COLO668 (cell line): Measurements from ENCODE around the gene YPEL2.
"Not testable (repeated sequence)": the region's sequence is repeated elsewhere in the genome, so short reads cannot be mapped to it uniquely, and the experiment has no call there.

Experiments
- DNase-seq: peaks from one replicate; lab custom pipeline; 2025; ENCODE audit not compliant: unreplicated experiment; lab: John Stamatoyannopoulos, UW

YPEL2 gene

GRCh38 chr17:59331129-59331928 is at the start of gene YPEL2:
YPEL2 (plus strand) TSS chr17:59331655; CDS start chr17:59353410, 21,755 bp downstream.
- DNase-seq: peak; percentile 89

DNA sequence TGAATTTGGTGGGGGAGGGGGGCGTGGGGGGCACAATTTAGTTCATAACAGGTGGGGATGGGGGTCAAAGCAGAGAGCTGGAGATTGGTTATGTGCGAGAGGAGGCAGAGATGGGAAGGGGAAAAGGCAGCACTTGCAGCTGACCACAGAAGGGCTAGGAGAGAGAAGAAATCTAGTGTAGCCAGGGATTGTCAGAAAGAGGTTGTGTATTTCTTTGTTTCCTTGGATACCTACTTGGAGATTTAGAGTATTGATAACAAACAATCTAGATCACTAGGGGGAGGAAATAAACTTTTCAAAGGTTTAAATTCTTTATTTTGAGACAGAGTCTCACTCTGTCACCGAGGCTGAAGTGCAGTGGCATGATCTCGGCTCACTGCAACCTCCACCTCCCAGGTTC is 47.1 kb upstream of the YPEL2 start:
- DNase-seq: no peak

- no peak for DNase-seq
Measured at GRCh38 chr17:59287452-59287851, 44.0 kb upstream of the YPEL2 start.

- DNase-seq: no peak
Measured at GRCh38 chr17:59287891-59288290, 43.6 kb upstream of the YPEL2 start.

- no peak for DNase-seq
Measured at GRCh38 chr17:59289981-59290301, 41.5 kb upstream of the YPEL2 start.

DNA sequence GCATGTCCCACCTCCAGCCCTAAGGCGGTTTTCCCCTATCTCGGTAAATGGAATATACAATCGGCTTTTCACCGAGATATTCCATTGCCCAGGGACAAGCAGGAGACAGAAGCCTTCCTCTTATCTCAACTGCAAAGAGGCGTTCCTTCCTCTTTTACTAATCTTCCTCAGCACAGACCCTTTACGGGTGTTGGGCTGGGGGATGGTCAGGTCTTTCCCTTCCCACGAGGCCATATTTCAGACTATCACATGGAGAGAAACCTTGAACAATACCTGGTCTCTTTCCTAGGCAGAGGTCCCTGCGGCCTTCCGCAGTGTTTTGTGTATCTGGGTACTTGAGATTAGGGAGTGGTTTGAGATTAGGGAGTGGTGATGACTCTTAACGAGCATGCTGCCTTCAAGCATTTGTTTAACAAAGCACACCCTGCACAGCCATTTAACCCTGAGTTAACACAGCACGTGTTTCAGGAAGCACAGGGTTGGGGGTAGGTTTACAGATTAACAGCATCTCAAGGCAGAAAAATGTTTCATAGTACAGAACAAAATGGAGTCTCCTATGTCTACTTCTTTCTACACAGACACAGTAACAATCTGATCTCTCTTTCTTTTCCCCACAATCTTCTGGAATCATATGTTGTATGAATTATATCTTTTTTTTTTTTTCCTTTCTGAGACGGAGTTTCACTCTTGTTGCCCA is 41.0 kb upstream of the YPEL2 start:
- peak; percentile 15 for DNase-seq

DNA sequence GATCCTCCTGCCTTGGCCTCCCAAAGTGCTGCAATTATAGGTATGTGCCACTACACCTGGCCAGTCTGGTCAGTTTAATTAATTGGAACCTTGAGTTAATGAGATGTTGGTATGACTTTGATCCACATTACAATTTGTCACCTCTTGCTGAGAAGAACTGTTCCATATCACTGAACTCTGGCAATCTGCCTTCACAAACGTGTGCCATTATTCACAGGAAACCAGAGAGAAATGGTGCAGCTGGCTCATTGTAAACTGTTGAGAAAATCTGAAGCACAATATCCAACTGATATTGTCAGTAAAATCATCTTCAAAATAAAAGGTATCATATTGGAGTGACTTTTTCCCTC is 39.3 kb upstream of the YPEL2 start:
- no peak for DNase-seq

- no peak for DNase-seq
Measured at GRCh38 chr17:59296190-59296589, 35.3 kb upstream of the YPEL2 start.

GRCh38 chr17:59298521-59298920 is 32.9 kb upstream of the YPEL2 start:
- no peak for DNase-seq

- DNase-seq: no peak
Measured at GRCh38 chr17:59299400-59300092, 31.9 kb upstream of the YPEL2 start.

DNA sequence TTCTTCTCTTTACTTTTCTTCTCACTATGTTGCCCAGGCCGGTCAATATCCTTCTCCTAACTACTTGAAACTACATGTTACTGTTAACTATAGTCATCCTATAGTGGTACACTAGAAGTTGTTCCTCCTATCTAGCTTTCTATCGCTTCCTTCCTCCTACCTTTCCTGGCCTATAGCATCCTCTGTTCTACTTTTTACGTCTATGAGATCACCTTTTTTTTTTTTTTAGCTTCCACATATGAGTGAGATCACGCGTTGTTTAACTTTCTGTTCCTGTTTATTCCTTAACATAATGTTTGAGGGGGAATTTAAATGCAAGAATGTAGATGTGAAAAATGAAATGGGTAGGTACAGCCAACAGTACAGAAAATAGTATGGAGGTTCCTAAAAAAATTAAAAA is 30.5 kb upstream of the YPEL2 start:
- no peak for DNase-seq

DNA sequence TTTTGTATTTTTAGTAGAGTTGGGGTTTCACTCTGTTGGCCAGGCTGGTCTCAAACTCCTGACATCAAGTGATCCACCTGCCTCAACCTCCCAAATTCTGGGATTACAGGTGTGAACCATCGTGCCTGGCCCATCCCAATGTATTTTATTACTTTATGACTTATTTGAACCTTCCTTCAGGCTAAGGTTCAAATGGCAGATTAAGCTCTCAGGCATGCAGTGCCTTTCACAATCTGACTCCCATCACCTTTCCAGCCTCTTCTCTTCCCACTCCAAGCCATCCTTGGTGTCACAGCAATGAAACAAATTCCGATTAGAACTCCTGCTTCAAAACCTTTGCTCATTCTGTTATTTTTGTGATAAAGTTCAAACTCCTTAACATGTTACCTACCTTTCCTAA is 26.6 kb upstream of the YPEL2 start:
- no peak for DNase-seq

DNA sequence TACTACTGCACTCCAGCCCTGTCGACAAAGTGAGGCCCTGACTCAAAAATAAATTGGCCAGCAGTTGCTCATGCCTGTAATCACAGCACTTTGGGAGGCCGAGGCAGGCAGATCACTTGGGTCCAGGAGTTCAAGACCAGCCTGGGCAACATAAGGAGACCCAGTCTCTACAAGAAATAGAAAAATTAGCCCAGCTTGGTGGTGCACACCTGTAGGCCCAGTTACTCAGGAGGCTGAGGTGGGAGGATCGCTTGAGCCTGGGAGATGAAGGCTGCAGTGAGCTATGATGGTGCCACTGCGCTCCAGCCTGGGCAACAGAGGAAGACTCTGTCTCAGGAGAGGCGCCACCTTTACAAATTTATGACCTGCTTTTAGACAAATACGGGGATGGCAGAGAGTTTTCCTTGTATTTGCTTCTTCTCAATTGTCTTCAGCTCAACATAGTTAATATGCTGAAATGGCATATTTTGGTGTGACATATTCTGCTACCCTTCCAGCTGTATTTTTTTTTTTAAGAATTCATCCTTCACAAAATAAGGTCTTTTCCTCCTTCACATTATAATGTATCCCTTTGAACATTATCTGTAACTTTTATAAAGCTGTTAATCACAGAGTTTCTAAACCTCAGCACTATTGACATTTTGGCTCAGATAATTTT is 21.1 kb upstream of the YPEL2 start:
- no peak for DNase-seq

DNA sequence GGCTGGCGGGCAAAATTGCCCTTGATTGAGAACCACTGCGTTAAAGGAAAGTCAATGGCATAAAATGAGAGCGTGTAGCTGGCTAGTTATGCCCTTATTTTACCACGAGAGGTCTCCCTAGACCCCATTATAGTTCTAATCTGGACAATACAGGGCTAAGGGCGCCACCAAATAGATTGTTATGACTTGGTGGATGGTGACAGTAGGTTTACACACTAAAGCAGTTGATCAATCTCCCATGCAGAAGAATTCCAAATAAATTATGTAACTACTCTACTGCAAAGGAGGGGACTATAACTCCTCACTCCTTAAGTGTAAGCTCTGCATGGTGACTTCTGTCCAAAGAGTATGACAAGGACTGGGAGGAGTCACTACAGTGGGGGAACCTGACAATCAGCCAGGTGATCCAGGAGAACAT is 20.4 kb upstream of the YPEL2 start:
- DNase-seq: peak; percentile 21

GRCh38 chr17:59311521-59311920 is 19.9 kb upstream of the YPEL2 start:
- DNase-seq: not testable (repeated sequence)

GRCh38 chr17:59315866-59316265 is 15.6 kb upstream of the YPEL2 start:
- DNase-seq: no peak

DNA sequence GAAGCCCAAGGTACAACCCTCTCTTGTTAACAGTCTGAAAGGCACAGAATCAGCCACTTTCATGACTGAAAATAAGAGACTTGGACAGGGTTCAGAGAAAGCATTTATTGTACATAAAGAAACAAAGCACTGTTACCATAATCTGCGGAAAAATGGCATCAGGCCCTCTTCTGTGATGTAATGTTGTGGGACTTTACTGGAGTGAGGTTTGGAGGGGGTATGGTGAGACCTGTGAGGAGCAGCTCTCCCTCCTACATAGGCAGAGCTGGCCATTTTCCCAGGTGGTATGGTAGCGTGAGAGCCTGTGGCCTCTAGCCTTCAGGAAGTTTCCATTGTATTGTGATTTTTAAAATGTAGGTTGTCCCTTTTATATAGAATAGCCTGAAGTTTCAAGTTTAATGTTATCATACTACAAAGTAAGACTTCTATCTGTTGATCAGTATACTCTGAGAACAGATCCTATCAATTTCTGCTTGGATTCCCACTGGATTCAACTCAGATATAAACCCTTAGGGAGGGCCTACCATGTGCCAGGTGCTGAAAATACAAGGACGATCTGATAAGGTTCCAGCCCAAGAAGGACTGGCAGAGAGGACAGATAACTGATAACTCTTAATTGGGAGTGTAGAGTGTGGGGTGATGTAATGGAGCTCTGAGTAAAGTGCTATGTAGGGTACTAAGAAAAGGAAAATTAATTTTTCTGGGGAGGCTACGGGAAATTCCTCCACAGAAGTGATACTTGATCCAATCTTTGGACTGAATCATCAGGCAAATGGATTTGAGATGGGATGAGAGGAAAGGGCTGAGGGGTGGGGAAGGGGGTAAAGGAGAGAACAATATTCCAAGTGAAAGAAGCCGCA is 4.1 kb upstream of the YPEL2 start:
- DNase-seq: no peak

- no peak for DNase-seq
Measured at GRCh38 chr17:59327981-59328290, 3.5 kb upstream of the YPEL2 start.

GRCh38 chr17:59328601-59329000 is 2.9 kb upstream of the YPEL2 start:
- no peak for DNase-seq

- peak; percentile 49 for DNase-seq
Measured at GRCh38 chr17:59329176-59330052, 2.0 kb upstream of the YPEL2 start.
